Ectodermal cell (in vitro differentiated cells): Measurements from ENCODE around the gene VIL1.

ENCODE experiments used
- H3K27ac ChIP-seq: 2 replicates; pipeline ENCODE4 v1.7.0; 2013; ENCODE audit warnings: mild to moderate bottlenecking, low read depth, low read length; ENCODE audit not compliant: insufficient read depth, poor library complexity, severe bottlenecking
- H3K27me3 ChIP-seq: 2 replicates; pipeline ENCODE4 v1.7.0; 2013; ENCODE audit warnings: mild to moderate bottlenecking, low read length; ENCODE audit not compliant: insufficient read depth, control insufficient read depth, poor library complexity, severe bottlenecking
- H3K36me3 ChIP-seq: one replicate; pipeline ENCODE4 v1.7.0; 2013; ENCODE audit warnings: low read length; ENCODE audit not compliant: control insufficient read depth, insufficient read depth
- H3K4me1 ChIP-seq: one replicate; pipeline ENCODE4 v1.7.0; 2013; ENCODE audit warnings: low read length; ENCODE audit not compliant: control insufficient read depth, insufficient read depth
- H3K4me3 ChIP-seq: 2 replicates; pipeline ENCODE4 v1.7.0; 2013; ENCODE audit warnings: low read depth, low read length, control low read depth; ENCODE audit not compliant: insufficient read depth
- H3K9me3 ChIP-seq: 2 replicates; pipeline ENCODE4 v1.7.0; 2013; ENCODE audit warnings: mild to moderate bottlenecking, low read length, moderate library complexity; ENCODE audit not compliant: control insufficient read depth
- WGBS, 2 experiments: methylation state at CpG; one replicate each; pipeline ENCODE4 v1.1.7; 2013; ENCODE audit warnings: missing lambda C conversion rate in 2 of 2; 5-methylcytosine and 5-hydroxymethylcytosine counted together

Gene VIL1

DNA sequence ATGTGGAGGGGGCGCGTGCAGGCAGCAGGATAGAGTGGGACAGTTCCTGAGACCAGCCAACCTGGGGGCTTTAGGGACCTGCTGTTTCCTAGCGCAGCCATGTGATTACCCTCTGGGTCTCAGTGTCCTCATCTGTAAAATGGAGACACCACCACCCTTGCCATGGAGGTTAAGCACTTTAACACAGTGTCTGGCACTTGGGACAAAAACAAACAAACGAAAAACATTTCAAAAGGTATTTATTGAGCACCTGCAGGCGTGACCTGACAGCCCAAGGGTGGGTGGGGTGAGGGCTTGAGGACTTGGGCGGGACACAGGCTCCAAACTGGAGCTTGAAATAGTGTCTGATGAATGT is 23.9 kb upstream of the VIL1 start:
- Histone ChIP-seq H3K27ac (no peak overlapping the region), H3K9me3 (no peaks in the 10 kb centered on the region), H3K36me3 (no peaks in the 10 kb centered on the region), H3K4me1 (peaks cover 16% of the 10 kb centered on the region), H3K4me3 (no peak overlapping the region), H3K27me3 (peaks cover 35% of the 10 kb centered on the region)
- WGBS, 2 experiments = 84 to 89% methylated on average over 5 to 6 of the region's 6 CpGs

DNA sequence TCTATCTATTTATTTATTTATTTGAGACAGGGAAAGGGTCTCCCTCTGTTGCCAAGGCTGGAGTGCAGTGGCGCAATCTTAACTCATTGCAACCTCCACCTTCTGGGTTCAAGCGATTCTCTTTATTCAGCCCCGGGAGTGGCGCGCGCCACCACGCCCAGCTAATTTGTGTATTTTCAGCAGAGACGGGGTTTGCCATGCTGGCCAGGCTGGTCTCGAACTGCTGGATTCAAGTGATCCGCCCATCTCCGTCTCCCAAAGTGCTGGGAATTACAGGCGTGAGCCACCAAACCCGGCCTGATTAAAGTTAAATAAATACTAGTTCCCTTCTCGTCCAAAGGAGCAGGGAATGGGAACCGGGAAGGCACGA is 23.5 kb upstream of the VIL1 start:
- WGBS, 2 experiments = 20 to 27% methylated on average over 16 of the region's 16 CpGs
- Histone ChIP-seq H3K4me3 (peak overlapping the region; percentile 79), H3K27ac (no peak overlapping the region), H3K9me3 (no peaks in the 10 kb centered on the region), H3K27me3 (peaks cover 35% of the 10 kb centered on the region), H3K36me3 (no peaks in the 10 kb centered on the region), H3K4me1 (peaks cover 16% of the 10 kb centered on the region)

DNA sequence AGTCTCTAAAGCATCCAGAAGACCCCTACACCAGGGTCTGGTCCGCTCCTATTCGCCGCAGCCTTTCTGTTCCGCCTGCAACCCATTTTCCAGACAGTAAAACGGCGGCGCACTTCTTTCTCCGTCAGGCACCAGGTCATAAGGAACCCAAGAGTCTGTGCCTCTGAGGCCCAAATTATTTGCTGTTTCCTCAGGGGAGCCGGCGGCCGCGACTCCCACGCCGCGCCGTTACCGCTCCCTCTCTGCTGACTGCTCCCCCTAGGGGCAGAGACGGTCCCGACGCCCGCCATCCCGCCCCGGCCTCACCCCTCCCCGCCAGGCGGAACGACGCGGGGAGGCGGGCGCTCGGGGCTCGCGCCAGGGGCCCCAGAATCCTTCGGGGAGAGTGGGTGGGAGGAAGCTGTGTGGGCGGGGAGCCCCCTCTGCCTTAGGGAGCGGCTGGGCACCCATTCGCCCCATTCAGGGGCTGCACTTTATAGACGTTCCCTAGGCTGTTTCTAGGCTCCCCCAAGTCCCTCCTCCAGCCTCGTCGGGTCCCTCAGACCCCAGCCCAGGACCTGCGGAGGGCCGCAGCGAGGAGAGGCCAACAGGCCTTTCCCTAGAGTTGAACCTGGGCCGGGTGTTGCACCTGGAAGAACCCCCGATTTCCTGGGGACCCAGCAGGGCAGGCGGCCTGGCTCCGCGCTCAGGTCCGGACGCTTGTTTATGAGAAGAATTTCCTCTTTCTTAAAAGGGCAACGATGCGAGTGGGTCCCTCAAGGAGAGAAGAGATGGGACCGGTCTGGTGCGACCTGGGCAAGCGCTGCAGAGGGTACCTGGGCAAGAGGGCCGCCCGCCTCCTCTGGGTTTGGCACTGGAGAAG is 22.9 kb upstream of the VIL1 start:
- H3K9me3 ChIP-seq = no peaks in the 10 kb centered on the region
- WGBS, 2 experiments = 0 to 1% methylated on average over 57 of the region's 57 CpGs
- peaks cover 16% of the 10 kb centered on the region for H3K4me1 ChIP-seq
- peaks cover 35% of the 10 kb centered on the region for H3K27me3 ChIP-seq
- H3K27ac ChIP-seq = peak overlapping the region; percentile 97
- peak overlapping the region; percentile 79 for H3K4me3 ChIP-seq
- H3K36me3 ChIP-seq = no peaks in the 10 kb centered on the region

DNA sequence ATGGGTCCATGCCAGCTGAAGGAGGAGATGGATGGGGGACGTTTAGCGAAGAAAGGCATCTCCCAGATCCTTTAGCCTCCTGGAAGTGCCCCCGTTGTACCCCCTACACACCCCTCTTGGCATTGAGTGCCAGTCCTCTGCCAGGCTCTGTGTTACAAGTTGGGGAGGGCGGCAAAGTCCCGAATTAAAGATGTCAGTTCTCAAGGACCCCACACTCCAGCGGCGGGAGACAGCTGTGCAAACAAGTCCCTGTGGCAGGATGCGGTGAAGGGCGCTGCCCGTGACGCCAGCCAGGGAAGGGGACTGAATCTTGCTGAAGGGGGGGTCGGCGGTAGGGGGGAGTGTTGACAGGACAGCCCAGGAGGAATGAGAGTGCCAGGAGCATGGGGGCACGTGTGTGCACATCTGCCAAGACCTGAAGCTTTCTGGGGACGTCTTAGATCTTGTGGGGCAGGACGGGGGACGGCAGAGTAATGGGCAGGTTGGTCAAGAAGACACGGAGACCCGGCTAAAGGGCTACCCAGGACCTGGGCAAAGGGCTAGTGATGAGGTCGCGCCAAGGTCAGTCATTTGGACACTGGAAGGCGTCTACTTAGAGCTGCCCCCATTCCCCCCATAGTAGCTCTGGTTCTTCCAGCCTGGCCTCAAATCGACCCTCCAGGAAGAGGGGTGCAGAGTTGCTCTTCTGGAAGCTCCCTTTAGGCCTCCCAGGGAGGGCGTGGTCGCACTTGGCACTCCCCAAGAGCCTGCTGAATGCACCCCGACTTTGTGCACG is 22.0 kb upstream of the VIL1 start:
- 1 to 2% methylated on average over 27 of the region's 27 CpGs for WGBS, 2 experiments
- Histone ChIP-seq H3K9me3 (no peaks in the 10 kb centered on the region), H3K27me3 (peaks cover 35% of the 10 kb centered on the region), H3K4me1 (peaks cover 22% of the 10 kb centered on the region), H3K36me3 (no peaks in the 10 kb centered on the region), H3K27ac (no peak overlapping the region), H3K4me3 (peak overlapping the region; percentile 79)

DNA sequence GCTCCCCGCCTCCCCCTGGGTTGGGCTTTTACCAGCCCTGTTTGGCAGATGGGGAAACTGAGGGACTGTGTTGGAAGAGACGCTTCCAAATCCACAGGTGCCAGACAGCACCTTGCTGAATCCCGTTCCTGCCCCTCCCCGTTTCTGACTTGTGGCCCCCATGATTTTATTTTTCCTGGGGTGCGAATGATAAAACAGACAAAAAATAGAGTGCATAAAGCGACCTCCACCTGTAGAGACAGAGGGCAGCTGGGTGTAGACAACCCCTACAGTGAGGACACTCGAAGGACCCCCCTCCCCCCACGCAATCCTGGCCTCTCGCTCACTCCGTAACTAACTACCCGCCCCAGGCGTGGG is 21.5 kb upstream of the VIL1 start:
- no peak overlapping the region for H3K27ac ChIP-seq
- WGBS, 2 experiments = 4 to 5% methylated on average over 12 of the region's 12 CpGs
- H3K36me3 ChIP-seq = peaks cover 2% of the 10 kb centered on the region
- H3K27me3 ChIP-seq = peaks cover 35% of the 10 kb centered on the region
- H3K4me3 ChIP-seq = no peak overlapping the region
- H3K4me1 ChIP-seq = peaks cover 22% of the 10 kb centered on the region
- no peaks in the 10 kb centered on the region for H3K9me3 ChIP-seq

DNA sequence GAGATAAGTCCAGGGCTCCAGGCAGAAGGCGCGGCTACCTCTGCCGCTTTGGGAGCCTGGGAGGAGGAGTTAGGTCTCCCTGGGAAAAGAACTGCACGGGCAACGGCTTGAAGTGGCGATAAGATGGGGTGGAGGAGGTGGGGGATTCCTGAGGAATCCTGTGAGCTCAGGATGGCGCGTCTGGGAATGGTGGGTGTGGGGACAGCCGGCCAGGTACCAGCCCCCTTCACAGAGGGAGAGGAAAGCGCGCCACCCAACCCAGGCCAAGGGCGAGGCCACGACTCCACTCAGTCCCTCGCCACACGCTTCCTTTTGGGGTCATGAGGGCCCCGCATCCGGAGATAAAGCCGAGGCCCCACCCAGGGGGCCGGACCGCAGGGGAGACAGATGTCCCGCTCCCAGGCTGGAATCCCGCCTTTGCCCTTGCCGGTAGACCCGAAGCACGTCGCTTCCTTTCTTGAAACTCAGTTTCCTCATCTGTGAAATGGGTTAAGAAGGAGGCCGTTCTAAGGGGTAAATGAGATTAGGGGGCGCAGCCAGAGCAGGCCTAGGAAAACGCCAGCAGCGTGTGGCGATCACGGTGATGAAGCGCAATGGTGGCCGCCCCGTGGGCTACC is 21.0 kb upstream of the VIL1 start:
- H3K27ac ChIP-seq = no peak overlapping the region
- WGBS, 2 experiments = 2% methylated on average over 35 of the region's 35 CpGs

DNA sequence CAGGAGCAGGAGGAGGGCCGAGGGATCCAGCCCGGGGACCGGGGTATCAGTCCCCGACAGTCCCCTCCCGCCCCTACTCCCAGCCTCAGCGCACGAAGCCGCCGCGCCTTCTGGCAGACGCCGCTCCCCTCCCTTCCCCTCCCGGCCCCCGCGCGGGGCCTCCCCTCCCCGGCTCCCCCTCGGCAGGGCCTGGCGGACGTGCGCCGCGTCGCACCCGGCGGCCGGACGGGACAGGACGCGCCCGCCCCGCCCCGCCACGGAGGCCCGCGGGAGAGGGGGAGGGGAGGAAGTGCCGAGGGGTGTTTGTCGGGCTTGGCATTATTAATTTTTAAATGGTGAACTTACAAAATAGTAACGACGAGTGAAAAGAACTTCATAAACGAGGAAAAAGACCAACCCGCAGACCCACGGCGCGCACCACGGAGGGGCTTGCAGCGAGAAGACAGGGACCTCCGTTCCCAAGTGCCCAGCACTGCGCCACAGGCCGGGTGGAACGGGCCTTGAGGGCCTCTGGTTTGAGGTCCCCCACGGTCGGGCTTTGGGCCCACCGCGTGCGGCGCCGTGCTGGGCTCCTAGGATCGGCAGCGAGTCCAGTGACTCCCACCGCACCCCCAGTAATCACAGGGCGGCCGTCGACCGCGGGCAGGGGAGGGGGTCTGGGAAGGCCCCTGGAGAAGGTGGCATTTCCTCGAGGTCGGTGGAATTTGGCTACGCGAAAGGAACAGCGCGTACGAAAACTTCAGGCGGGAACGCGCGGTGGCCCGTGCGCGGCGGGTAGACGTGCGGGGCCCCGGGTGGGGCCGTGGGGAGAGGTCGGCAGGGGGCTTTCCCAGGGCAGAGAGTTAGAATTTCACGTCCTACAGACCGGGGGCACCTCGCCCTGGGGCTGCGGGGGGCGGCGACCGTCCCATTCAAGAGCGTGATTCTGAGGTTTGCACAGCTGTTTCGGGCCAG is 20.2 kb upstream of the VIL1 start:
- H3K27ac ChIP-seq = no peak overlapping the region
- H3K4me1 ChIP-seq = peaks cover 22% of the 10 kb centered on the region
- H3K27me3 ChIP-seq = peaks cover 35% of the 10 kb centered on the region
- peak overlapping the region; percentile 68 for H3K4me3 ChIP-seq
- peaks cover 7% of the 10 kb centered on the region for H3K36me3 ChIP-seq
- WGBS, 2 experiments = 1% methylated on average over 93 to 95 of the region's 95 CpGs
- no peaks in the 10 kb centered on the region for H3K9me3 ChIP-seq

More for the DNA sequence above, 21.0 kb upstream of the VIL1 start:
- no peaks in the 10 kb centered on the region for H3K9me3 ChIP-seq
- H3K27me3 ChIP-seq = peaks cover 35% of the 10 kb centered on the region
- H3K4me1 ChIP-seq = peaks cover 22% of the 10 kb centered on the region
- peaks cover 7% of the 10 kb centered on the region for H3K36me3 ChIP-seq
- H3K4me3 ChIP-seq = peak overlapping the region; percentile 68

DNA sequence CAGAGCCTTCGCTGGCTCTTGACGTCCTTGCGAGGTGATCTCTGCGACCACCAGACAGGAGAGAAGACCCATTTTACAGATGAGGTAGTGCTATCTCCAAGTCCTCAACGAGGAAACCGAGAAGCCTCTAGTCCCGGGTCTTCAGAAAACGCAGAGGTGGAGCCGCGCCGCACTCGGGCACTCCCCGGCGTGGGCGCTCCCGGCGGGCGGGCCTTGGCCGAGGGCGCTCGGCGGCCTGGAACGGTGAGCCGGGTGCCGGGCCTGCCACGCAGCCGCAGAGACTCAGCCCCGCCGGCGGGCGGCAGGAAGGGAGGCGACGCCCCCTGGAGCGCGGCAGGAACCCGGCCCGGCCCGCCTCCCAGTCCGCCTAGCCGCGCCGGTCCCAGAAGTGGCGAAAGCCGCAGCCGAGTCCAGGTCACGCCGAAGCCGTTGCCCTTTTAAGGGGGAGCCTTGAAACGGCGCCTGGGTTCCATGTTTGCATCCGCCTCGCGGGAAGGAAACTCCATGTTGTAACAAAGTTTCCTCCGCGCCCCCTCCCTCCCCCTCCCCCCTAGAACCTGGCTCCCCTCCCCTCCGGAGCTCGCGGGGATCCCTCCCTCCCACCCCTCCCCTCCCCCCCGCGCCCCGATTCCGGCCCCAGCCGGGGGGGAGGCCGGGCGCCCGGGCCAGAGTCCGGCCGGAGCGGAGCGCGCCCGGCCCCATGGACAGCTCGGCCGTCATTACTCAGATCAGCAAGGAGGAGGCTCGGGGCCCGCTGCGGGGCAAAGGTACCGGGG is 19.3 kb upstream of the VIL1 start, which contains the start of gene CTDSP1:
TSS of gene CTDSP1 (plus strand) at position 478 of the 776 bp plus-strand sequence. CDS start at position 701, 223 bp downstream.
- WGBS, 2 experiments = 0% methylated on average over 70 of the region's 78 CpGs
- no peak within 1 kb of the TSS for H3K27ac ChIP-seq

More for the DNA sequence above, 19.3 kb upstream of the VIL1 start, which contains the start of gene CTDSP1:
- H3K4me3 ChIP-seq = peak within 1 kb of the TSS; percentile 68
- peaks cover 12% of the 10 kb centered on the region for H3K36me3 ChIP-seq
- H3K27me3 ChIP-seq = peaks cover 35% of the 10 kb centered on the region
- H3K9me3 ChIP-seq = no peaks in the 10 kb centered on the region
- H3K4me1 ChIP-seq = peaks cover 24% of the 10 kb centered on the region
